Measurements from ENCODE around the gene HHATL.

DNA sequence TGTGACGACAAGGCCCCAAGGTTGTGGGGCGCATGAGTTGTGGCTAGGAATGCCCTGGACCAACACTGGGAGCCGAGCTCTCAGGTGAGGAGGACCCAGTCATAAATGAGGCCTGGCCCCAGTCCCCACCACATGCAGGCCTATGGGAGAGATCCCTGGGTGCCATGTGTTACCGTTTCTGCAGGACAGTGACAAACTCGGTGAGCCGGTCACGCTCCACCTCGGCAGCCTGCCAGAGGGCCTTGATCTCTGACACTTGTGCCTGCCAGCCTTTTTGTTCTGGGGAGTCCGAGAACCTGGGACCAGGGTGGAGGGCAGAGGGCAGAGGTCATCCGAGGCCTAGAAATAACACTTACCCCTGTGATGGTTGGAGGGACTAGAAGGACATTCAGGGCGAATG lies 27.7 kb upstream of the HHATL start:
- TF ChIP-seq, protein P1, sequence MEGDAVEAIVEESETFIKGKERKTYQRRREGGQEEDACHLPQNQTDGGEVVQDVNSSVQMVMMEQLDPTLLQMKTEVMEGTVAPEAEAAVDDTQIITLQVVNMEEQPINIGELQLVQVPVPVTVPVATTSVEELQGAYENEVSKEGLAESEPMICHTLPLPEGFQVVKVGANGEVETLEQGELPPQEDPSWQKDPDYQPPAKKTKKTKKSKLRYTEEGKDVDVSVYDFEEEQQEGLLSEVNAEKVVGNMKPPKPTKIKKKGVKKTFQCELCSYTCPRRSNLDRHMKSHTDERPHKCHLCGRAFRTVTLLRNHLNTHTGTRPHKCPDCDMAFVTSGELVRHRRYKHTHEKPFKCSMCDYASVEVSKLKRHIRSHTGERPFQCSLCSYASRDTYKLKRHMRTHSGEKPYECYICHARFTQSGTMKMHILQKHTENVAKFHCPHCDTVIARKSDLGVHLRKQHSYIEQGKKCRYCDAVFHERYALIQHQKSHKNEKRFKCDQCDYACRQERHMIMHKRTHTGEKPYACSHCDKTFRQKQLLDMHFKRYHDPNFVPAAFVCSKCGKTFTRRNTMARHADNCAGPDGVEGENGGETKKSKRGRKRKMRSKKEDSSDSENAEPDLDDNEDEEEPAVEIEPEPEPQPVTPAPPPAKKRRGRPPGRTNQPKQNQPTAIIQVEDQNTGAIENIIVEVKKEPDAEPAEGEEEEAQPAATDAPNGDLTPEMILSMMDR (IDR thresholded peaks at IDR 0.05; ENCODE audit: low read length), result no peak
- no peak for TF ChIP-seq EZH2 (IDR thresholded peaks at IDR 0.05; ENCODE audit: borderline replicate concordance, low read length)
